Calu3 (cell line): ENCODE data around the gene FRK. TPM values are rescaled to one million over a fixed set of nuclear protein-coding genes. Genes with fewer than 3 reads are reported as not detected.

ENCODE experiments used
- BruUV-seq: library from RNA; stranded (reverse); fragments of 400-500 nt; replicated peaks from 2 replicates; lab custom pipeline; 2021; lab: Mats Ljungman, UMichigan
- CTCF ChIA-PET: fragments of 300-600 bp; sonication (Branson Sonifier 250); formaldehyde crosslinking; loops from one replicate; lab custom pipeline; 2022; ENCODE audit warnings: antibody characterized with exemption; lab: Charles Lee
- DNase-seq: peaks from one replicate; pipeline ENCODE4 v3.0.0; 2022
- H3K27ac Mint-ChIP-seq: one replicate; pipeline ENCODE4 v1.8.0; 2022; ENCODE audit warnings: mixed read lengths; ENCODE audit not compliant: unreplicated experiment
- H3K27me3 Mint-ChIP-seq: one replicate; pipeline ENCODE4 v1.8.0; 2022; ENCODE audit warnings: mixed read lengths; ENCODE audit not compliant: unreplicated experiment
- H3K36me3 Mint-ChIP-seq: one replicate; pipeline ENCODE4 v1.8.0; 2022; ENCODE audit warnings: mild to moderate bottlenecking, moderate library complexity, mixed read lengths; ENCODE audit not compliant: insufficient read depth, unreplicated experiment
- H3K4me1 Mint-ChIP-seq: one replicate; pipeline ENCODE4 v1.8.0; 2022; ENCODE audit warnings: mild to moderate bottlenecking, low read depth, mixed read lengths; ENCODE audit not compliant: unreplicated experiment
- H3K4me3 Mint-ChIP-seq: one replicate; pipeline ENCODE4 v1.8.0; 2022; ENCODE audit warnings: mild to moderate bottlenecking, low read depth, moderate library complexity, mixed read lengths; ENCODE audit not compliant: unreplicated experiment
- H3K9me3 Mint-ChIP-seq: one replicate; pipeline ENCODE4 v1.8.0; 2022; ENCODE audit warnings: low read depth, mixed read lengths; ENCODE audit not compliant: unreplicated experiment
- intact Hi-C: fragments of 100-400 bp; cut with micrococcal nuclease; formaldehyde crosslinking; loops from one replicate; pipeline ENCODE4 v1.10.0; 2022; ENCODE audit not compliant: unreplicated experiment
- total RNA-seq: library from RNA; stranded (reverse); gene quantifications from 2 replicates; pipeline ENCODE4 v1.2.3, GENCODE V29; 2022
- TF ChIP-seq, protein P1 (sequence below): fragments of 200-600 bp; IDR thresholded peaks from one replicate; pipeline ENCODE4 v1.8.0; 2022; ENCODE audit warnings: antibody characterized with exemption; ENCODE audit not compliant: unreplicated experiment

FRK gene
- total RNA-seq, 1 experiment from 2014 or later, result 21.2 TPM

DNA sequence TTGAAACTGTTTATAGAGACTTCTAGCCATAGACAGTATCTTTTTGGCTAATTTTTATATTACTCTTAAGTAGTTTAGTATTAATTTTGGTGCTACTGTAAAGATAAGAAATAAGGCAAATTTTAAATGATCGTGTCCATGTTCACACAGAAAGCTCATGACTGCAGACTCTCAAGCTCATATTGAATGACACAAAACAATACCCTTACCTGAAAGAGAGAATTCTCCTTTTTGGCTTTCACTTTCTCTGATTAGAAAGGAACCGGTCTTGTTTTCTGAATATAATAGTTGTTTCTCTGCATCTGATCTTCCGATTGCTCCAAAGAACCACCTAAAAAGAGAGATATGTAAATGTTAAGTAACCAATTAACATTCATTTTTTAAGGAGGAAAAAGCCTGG is 57.0 kb downstream of the FRK start:
- CTCF ChIA-PET, result no interaction called here
- Mint-ChIP-seq H3K9me3 (no peaks in the 10 kb centered on the region), H3K4me3 (no peak overlapping the region), H3K36me3 (peaks cover 11% of the 10 kb centered on the region), H3K27me3 (no peaks in the 10 kb centered on the region), H3K4me1 (peaks cover 18% of the 10 kb centered on the region), H3K27ac (no peak overlapping the region)
- intact Hi-C loops, result no loop called here
- TF ChIP-seq, protein P1, sequence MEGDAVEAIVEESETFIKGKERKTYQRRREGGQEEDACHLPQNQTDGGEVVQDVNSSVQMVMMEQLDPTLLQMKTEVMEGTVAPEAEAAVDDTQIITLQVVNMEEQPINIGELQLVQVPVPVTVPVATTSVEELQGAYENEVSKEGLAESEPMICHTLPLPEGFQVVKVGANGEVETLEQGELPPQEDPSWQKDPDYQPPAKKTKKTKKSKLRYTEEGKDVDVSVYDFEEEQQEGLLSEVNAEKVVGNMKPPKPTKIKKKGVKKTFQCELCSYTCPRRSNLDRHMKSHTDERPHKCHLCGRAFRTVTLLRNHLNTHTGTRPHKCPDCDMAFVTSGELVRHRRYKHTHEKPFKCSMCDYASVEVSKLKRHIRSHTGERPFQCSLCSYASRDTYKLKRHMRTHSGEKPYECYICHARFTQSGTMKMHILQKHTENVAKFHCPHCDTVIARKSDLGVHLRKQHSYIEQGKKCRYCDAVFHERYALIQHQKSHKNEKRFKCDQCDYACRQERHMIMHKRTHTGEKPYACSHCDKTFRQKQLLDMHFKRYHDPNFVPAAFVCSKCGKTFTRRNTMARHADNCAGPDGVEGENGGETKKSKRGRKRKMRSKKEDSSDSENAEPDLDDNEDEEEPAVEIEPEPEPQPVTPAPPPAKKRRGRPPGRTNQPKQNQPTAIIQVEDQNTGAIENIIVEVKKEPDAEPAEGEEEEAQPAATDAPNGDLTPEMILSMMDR, result no peak
- BruUV-seq, result no TSS peak
- no peak for DNase-seq

DNA sequence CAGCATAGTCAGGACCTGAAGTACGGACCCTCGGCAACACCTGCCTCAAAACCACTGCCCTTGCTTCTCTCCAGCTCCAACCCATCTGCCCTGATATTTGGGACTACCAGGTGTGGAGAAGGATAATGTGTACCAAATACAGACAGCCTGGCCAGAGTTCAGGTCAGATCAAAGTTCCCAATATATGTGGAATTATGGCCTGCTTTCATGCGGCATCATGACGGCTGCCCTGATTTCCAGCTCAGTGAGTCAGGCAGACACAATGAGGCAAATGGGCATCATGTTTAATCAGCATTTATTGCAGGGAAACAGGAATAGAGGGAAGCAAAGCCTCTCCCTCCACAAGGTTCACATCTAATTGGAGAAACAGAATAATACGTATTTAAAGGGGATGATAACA is 57.9 kb downstream of the FRK start:
- no peak overlapping the region for H3K4me3 Mint-ChIP-seq
- H3K4me1 Mint-ChIP-seq, result peaks cover 13% of the 10 kb centered on the region
- peaks cover 11% of the 10 kb centered on the region for H3K36me3 Mint-ChIP-seq
- no TSS peak for BruUV-seq
- intact Hi-C loops, result no loop called here
- no peaks in the 10 kb centered on the region for H3K9me3 Mint-ChIP-seq
- H3K27ac Mint-ChIP-seq, result no peak overlapping the region
- no peaks in the 10 kb centered on the region for H3K27me3 Mint-ChIP-seq
- DNase-seq, result no peak
- TF ChIP-seq, protein P1, result no peak
- CTCF ChIA-PET, result no interaction called here

DNA sequence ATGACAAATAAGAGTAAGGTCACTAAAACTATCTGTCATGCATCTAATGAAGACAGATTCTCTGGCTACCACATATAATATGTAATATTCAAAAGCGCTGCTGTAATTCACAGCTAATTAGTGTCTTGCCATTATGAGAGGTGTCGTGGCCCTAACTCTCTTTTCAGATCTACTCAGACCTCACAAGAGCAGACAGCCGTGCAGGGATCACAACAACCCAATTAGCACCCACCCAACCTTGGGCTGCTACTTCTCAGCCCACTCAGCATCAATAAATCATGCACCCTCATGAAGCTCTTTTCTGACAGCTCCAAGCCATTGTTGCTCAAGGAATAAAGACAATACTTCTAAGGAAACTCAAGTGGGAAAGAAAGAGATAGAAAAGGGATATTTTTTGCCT is 61.5 kb downstream of the FRK start:
- Mint-ChIP-seq H3K4me1 (peaks cover 2% of the 10 kb centered on the region), H3K27me3 (no peaks in the 10 kb centered on the region), H3K36me3 (peaks cover 11% of the 10 kb centered on the region), H3K4me3 (no peak overlapping the region), H3K27ac (no peak overlapping the region), H3K9me3 (no peaks in the 10 kb centered on the region)
- no TSS peak for BruUV-seq
- intact Hi-C loops, result no loop called here
- TF ChIP-seq, protein P1, result no peak
- CTCF ChIA-PET, result no interaction called here
- no peak for DNase-seq

DNA sequence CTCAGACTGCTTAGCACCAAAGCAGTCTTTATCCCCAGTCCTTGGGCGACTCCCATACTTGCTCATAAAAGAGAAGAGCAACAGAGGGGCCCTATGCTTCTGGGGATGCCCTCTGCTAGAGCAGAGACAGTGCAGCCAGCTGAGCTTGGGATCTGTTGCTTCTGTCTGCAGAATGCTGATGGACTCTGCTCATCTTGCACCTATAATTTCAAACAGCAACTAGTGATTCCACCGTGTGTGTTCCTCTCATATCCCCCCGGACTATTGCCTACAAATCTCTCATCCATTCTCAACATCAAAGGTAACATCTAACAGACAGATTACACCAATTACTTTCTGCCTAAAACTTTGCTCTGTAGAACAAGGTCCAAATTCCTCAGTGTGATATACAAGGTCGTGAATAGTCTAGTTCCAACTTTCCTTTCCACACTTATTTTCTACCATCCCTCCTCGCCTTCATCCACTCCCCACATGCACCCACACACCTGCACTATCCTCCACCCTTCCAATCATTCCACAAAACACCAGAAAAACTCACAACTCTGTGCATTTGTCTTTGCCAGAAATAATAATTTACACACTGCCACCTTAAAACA is 62.6 kb downstream of the FRK start:
- H3K4me1 Mint-ChIP-seq, result no peaks in the 10 kb centered on the region
- H3K9me3 Mint-ChIP-seq, result no peaks in the 10 kb centered on the region
- no peak for DNase-seq
- TF ChIP-seq, protein P1, result no peak
- H3K27me3 Mint-ChIP-seq, result no peaks in the 10 kb centered on the region
- intact Hi-C loops, result no loop called here
- H3K36me3 Mint-ChIP-seq, result peaks cover 11% of the 10 kb centered on the region
- H3K4me3 Mint-ChIP-seq, result no peak overlapping the region
- no peak overlapping the region for H3K27ac Mint-ChIP-seq
- BruUV-seq, result no TSS peak
- CTCF ChIA-PET, result no interaction called here
